NCI-H2227 treated with DMSO at 0.1 percent for 48 hours (cell line): ENCODE results near the gene CFAP92.

Experiments
- DNase-seq: peaks from one replicate; lab custom pipeline; 2025; lab: John Stamatoyannopoulos, UW

CFAP92 gene

GRCh38 chr3:129025108-129025507, 31.2 kb upstream of the CFAP92 start:
- DNase-seq = no peak

GRCh38 chr3:129023909-129024308, 30.0 kb upstream of the CFAP92 start:
- no peak for DNase-seq

- no peak for DNase-seq
These were observed 29.1 kb upstream of the CFAP92 start for GRCh38 chr3:129023008-129023358.

GRCh38 chr3:129022114-129023007, 28.5 kb upstream of the CFAP92 start:
- DNase-seq = no peak

GRCh38 chr3:129021140-129021551, 27.3 kb upstream of the CFAP92 start:
- DNase-seq = no peak

- DNase-seq = no peak
These were observed 26.8 kb upstream of the CFAP92 start for GRCh38 chr3:129020691-129021090.

- DNase-seq = no peak
These were observed 25.4 kb upstream of the CFAP92 start for GRCh38 chr3:129019266-129019665.

GRCh38 chr3:129018751-129019150, 24.9 kb upstream of the CFAP92 start:
- DNase-seq = no peak

GRCh38 chr3:129018271-129018670, 24.4 kb upstream of the CFAP92 start:
- DNase-seq = no peak

- no peak for DNase-seq
These were observed 23.6 kb upstream of the CFAP92 start for GRCh38 chr3:129017484-129017899.

GRCh38 chr3:129016720-129017483, 23.0 kb upstream of the CFAP92 start:
- DNase-seq = no peak

GRCh38 chr3:129016356-129016719, 22.5 kb upstream of the CFAP92 start:
- DNase-seq = no peak

- no peak for DNase-seq
These were observed 21.7 kb upstream of the CFAP92 start for GRCh38 chr3:129015388-129016105.

- DNase-seq = no peak
These were observed 21.0 kb upstream of the CFAP92 start for GRCh38 chr3:129014793-129015345.

- no peak for DNase-seq
These were observed 20.3 kb upstream of the CFAP92 start for GRCh38 chr3:129014148-129014547.

GRCh38 chr3:129013491-129013891, 19.6 kb upstream of the CFAP92 start:
- DNase-seq = no peak

GRCh38 chr3:129010310-129010956, 16.6 kb upstream of the CFAP92 start:
- no peak for DNase-seq

GRCh38 chr3:129009266-129009665, 15.4 kb upstream of the CFAP92 start:
- no peak for DNase-seq

GRCh38 chr3:129007792-129008191, 13.9 kb upstream of the CFAP92 start:
- DNase-seq = no peak

- no peak for DNase-seq
These were observed 13.0 kb upstream of the CFAP92 start for GRCh38 chr3:129006864-129007263.

- no peak for DNase-seq
These were observed 11.8 kb upstream of the CFAP92 start for GRCh38 chr3:129005526-129006303.
